Uterus (tissue), 2 donors: Measurements from ENCODE around the gene JPH3.

ENCODE experiments used
- POLR2A ChIP-seq, 2 donors: fragments of 450-650 bp; IDR thresholded peaks; one replicate each; pipeline ENCODE4 v1.6.1; 2016; ENCODE audit warnings: antibody characterized with exemption in 2 of 2, mild to moderate bottlenecking in 1 of 2, moderate library complexity in 1 of 2
- TF ChIP-seq, protein P1 (sequence below), 4 experiments: fragments of 200-600 bp in 2 of 4; fragments of 450-650 bp in 2 of 4; sonication (generic) in 2 of 4; IDR thresholded peaks; one replicate each; pipeline ENCODE4 v1.5.1; 2016 to 2019; ENCODE audit warnings: antibody characterized with exemption in 4 of 4, mild to moderate bottlenecking in 2 of 4, moderate library complexity in 1 of 4

GRCh38 chr16:87689956-87690465 is 87.7 kb downstream of the JPH3 start:
- TF ChIP-seq, protein P1, sequence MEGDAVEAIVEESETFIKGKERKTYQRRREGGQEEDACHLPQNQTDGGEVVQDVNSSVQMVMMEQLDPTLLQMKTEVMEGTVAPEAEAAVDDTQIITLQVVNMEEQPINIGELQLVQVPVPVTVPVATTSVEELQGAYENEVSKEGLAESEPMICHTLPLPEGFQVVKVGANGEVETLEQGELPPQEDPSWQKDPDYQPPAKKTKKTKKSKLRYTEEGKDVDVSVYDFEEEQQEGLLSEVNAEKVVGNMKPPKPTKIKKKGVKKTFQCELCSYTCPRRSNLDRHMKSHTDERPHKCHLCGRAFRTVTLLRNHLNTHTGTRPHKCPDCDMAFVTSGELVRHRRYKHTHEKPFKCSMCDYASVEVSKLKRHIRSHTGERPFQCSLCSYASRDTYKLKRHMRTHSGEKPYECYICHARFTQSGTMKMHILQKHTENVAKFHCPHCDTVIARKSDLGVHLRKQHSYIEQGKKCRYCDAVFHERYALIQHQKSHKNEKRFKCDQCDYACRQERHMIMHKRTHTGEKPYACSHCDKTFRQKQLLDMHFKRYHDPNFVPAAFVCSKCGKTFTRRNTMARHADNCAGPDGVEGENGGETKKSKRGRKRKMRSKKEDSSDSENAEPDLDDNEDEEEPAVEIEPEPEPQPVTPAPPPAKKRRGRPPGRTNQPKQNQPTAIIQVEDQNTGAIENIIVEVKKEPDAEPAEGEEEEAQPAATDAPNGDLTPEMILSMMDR (IDR thresholded peaks at IDR 0.05): no peak
- no peak for TF ChIP-seq POLR2A (IDR thresholded peaks at IDR 0.05)
